HEK293 (cell line): Measurements from ENCODE around the gene KDR.

ENCODE experiments used
- CTCF ChIA-PET: fragments of 350-600 bp; formaldehyde crosslinking; extraction: SDS; loops from one replicate; lab custom pipeline; 2021; ENCODE audit warnings: antibody characterized with exemption; lab: Yijun Ruan, JAX
- POLR2A ChIA-PET: fragments of 300-600 bp; formaldehyde crosslinking; extraction: SDS; loops from one replicate; lab custom pipeline; 2020; ENCODE audit warnings: antibody characterized with exemption, inconsistent platforms; lab: Yijun Ruan, JAX
- H3K27ac ChIP-seq: fragments of 200-500 bp; sonication (Bioruptor generic); 2 replicates; pipeline ENCODE4 v1.5.1; 2014; ENCODE audit warnings: low read depth, low read length, control low read depth, inconsistent platforms; ENCODE audit errors: extremely low read depth
- H3K36me3 ChIP-seq, 2 experiments: fragments of 200-500 bp in 1 of 2; sonication (Bioruptor generic) in 1 of 2; 1 replicate in 1 of 2; 2 replicates in 1 of 2; pipeline ENCODE4 v1.5.1; 2014 to 2017; ENCODE audit warnings: inconsistent platforms in 2 of 2, low read length in 2 of 2; ENCODE audit not compliant: control insufficient read depth in 2 of 2, insufficient read depth in 1 of 2
- H3K4me1 ChIP-seq: fragments of 200-500 bp; sonication (Bioruptor generic); 2 replicates; pipeline ENCODE4 v1.5.1; 2014; ENCODE audit warnings: mild to moderate bottlenecking, low read length, inconsistent platforms; ENCODE audit not compliant: control insufficient read depth, insufficient read depth
- H3K4me3 ChIP-seq: 2 replicates; pipeline ENCODE4 v1.5.1; 2011; ENCODE audit warnings: low read depth, mild to moderate bottlenecking, control low read depth, low read length, moderate library complexity
- H3K9me3 ChIP-seq: fragments of 200-500 bp; sonication (Bioruptor generic); 2 replicates; pipeline ENCODE4 v1.5.1; 2014; ENCODE audit warnings: low read depth, low read length, inconsistent platforms; ENCODE audit not compliant: control insufficient read depth, insufficient read depth
- BCL11A ChIP-seq: fragments of 450-650 bp; formaldehyde crosslinking; IDR thresholded peaks from 2 replicates; pipeline ENCODE4 v1.5.1; 2016; ENCODE audit warnings: low read depth, missing biosample characterization, missing genetic modification characterization
- EGR2 ChIP-seq: fragments of 450-650 bp; formaldehyde crosslinking; IDR thresholded peaks from 2 replicates; pipeline ENCODE4 v1.5.1; 2016; ENCODE audit warnings: low read depth, missing biosample characterization, missing genetic modification characterization
- KLF1 ChIP-seq: fragments of 450-650 bp; formaldehyde crosslinking; IDR thresholded peaks from 2 replicates; pipeline ENCODE4 v1.5.1; 2016; ENCODE audit warnings: missing biosample characterization, missing genetic modification characterization
- KLF10 ChIP-seq: fragments of 450-650 bp; IDR thresholded peaks from 2 replicates; pipeline ENCODE4 v1.5.1; 2018; ENCODE audit warnings: missing biosample characterization, mild to moderate bottlenecking, missing genetic modification characterization
- RBAK ChIP-seq: fragments of 450-650 bp; formaldehyde crosslinking; IDR thresholded peaks from 2 replicates; pipeline ENCODE4 v1.5.1; 2016; ENCODE audit warnings: missing biosample characterization, missing genetic modification characterization
- SCRT2 ChIP-seq: fragments of 450-650 bp; formaldehyde crosslinking; IDR thresholded peaks from 2 replicates; pipeline ENCODE4 v1.5.1; 2016; ENCODE audit warnings: missing biosample characterization, missing genetic modification characterization
- ZBTB44 ChIP-seq: fragments of 450-650 bp; IDR thresholded peaks from 2 replicates; pipeline ENCODE4 v1.5.1; 2018; ENCODE audit warnings: missing biosample characterization, mild to moderate bottlenecking, missing genetic modification characterization
- ZNF146 ChIP-seq: fragments of 450-650 bp; formaldehyde crosslinking; IDR thresholded peaks from 2 replicates; pipeline ENCODE4 v1.5.1; 2016; ENCODE audit warnings: missing biosample characterization, missing genetic modification characterization
- ZNF169 ChIP-seq: fragments of 450-650 bp; formaldehyde crosslinking; IDR thresholded peaks from 2 replicates; pipeline ENCODE4 v1.5.1; 2016; ENCODE audit warnings: missing biosample characterization, missing genetic modification characterization
- ZNF175 ChIP-seq: fragments of 450-650 bp; formaldehyde crosslinking; IDR thresholded peaks from 2 replicates; pipeline ENCODE4 v1.5.1; 2016; ENCODE audit warnings: missing biosample characterization, missing genetic modification characterization
- ZNF221 ChIP-seq: fragments of 450-650 bp; formaldehyde crosslinking; IDR thresholded peaks from 2 replicates; pipeline ENCODE4 v1.5.1; 2017; ENCODE audit warnings: missing biosample characterization, missing genetic modification characterization, borderline replicate concordance
- ZNF248 ChIP-seq: fragments of 450-650 bp; formaldehyde crosslinking; IDR thresholded peaks from 2 replicates; pipeline ENCODE4 v1.5.1; 2017; ENCODE audit warnings: missing biosample characterization, missing genetic modification characterization
- ZNF274 ChIP-seq, 2 experiments: fragments of 200-500 bp in 1 of 2; fragments of 450-650 bp in 1 of 2; sonication (Bioruptor generic) in 1 of 2; formaldehyde crosslinking in 1 of 2; IDR thresholded peaks; 2 replicates each; pipeline versions ENCODE4 v1.5.1 to v1.6.1; 2014 to 2016; ENCODE audit warnings: borderline replicate concordance in 1 of 2, inconsistent platforms in 1 of 2, low read length in 1 of 2, missing biosample characterization in 1 of 2, missing genetic modification characterization in 1 of 2
- ZNF510 ChIP-seq: fragments of 450-650 bp; formaldehyde crosslinking; IDR thresholded peaks from 2 replicates; pipeline ENCODE4 v1.5.1; 2018; ENCODE audit warnings: mild to moderate bottlenecking, missing genetic modification characterization, missing biosample characterization; ENCODE audit not compliant: insufficient replicate concordance
- ZNF747 ChIP-seq: fragments of 450-650 bp; formaldehyde crosslinking; IDR thresholded peaks from 2 replicates; pipeline ENCODE4 v1.5.1; 2016; ENCODE audit warnings: missing biosample characterization, missing genetic modification characterization
- ZNF792 ChIP-seq: fragments of 450-650 bp; formaldehyde crosslinking; IDR thresholded peaks from 2 replicates; pipeline ENCODE4 v1.5.1; 2016; ENCODE audit warnings: missing biosample characterization, missing genetic modification characterization
- TF ChIP-seq, protein P1 (sequence below): fragments of 450-650 bp; formaldehyde crosslinking; IDR thresholded peaks from 2 replicates; pipeline ENCODE4 v1.5.1; 2016; ENCODE audit warnings: missing biosample characterization, missing genetic modification characterization
- TF ChIP-seq, protein P2 (sequence below): fragments of 450-650 bp; formaldehyde crosslinking; conservative IDR thresholded peaks from 2 replicates; pipeline ENCODE4 v1.5.1; 2016; ENCODE audit warnings: low read depth, missing biosample characterization, missing genetic modification characterization

Gene KDR

GRCh38 chr4:55029821-55030503, 95.4 kb downstream of the KDR start:
- no peak overlapping the region for H3K4me3 ChIP-seq
- H3K9me3 ChIP-seq = no peaks in the 10 kb centered on the region
- no peak overlapping the region for H3K27ac ChIP-seq
- ChIA-PET POLR2A (no interaction called here), CTCF (interaction anchor here (0.6 to 0.9 kb wide), 2 partner anchors 58 to 132 kb away, joined by 3 read pairs; no protein-coding TSS in a partner anchor)
- no peaks in the 10 kb centered on the region for H3K36me3 ChIP-seq
- H3K4me1 ChIP-seq = no peaks in the 10 kb centered on the region; the same call in 1 of the 2 replicates
- TF ChIP-seq ZNF221 (tag by site-specific recombination) = no peak
- no peak for TF ChIP-seq KLF10 (tag by site-specific recombination)
- TF ChIP-seq ZNF747 (tag by site-specific recombination) = no peak
- no peak for TF ChIP-seq ZNF510 (tag by site-specific recombination)
- no peak for TF ChIP-seq ZBTB44 (tag by site-specific recombination)
- TF ChIP-seq ZNF792 (tag by site-specific recombination) = no peak
- TF ChIP-seq ZNF175 (tag by site-specific recombination) = no peak
- TF ChIP-seq, protein P1, sequence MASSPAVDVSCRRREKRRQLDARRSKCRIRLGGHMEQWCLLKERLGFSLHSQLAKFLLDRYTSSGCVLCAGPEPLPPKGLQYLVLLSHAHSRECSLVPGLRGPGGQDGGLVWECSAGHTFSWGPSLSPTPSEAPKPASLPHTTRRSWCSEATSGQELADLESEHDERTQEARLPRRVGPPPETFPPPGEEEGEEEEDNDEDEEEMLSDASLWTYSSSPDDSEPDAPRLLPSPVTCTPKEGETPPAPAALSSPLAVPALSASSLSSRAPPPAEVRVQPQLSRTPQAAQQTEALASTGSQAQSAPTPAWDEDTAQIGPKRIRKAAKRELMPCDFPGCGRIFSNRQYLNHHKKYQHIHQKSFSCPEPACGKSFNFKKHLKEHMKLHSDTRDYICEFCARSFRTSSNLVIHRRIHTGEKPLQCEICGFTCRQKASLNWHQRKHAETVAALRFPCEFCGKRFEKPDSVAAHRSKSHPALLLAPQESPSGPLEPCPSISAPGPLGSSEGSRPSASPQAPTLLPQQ (tag by site-specific recombination) = no peak
- no peak for TF ChIP-seq BCL11A (tag by site-specific recombination)
- TF ChIP-seq ZNF169 (tag by site-specific recombination) = no peak
- TF ChIP-seq RBAK = no peak
- no peak for TF ChIP-seq ZNF248 (tag by site-specific recombination)
- TF ChIP-seq, protein P2, sequence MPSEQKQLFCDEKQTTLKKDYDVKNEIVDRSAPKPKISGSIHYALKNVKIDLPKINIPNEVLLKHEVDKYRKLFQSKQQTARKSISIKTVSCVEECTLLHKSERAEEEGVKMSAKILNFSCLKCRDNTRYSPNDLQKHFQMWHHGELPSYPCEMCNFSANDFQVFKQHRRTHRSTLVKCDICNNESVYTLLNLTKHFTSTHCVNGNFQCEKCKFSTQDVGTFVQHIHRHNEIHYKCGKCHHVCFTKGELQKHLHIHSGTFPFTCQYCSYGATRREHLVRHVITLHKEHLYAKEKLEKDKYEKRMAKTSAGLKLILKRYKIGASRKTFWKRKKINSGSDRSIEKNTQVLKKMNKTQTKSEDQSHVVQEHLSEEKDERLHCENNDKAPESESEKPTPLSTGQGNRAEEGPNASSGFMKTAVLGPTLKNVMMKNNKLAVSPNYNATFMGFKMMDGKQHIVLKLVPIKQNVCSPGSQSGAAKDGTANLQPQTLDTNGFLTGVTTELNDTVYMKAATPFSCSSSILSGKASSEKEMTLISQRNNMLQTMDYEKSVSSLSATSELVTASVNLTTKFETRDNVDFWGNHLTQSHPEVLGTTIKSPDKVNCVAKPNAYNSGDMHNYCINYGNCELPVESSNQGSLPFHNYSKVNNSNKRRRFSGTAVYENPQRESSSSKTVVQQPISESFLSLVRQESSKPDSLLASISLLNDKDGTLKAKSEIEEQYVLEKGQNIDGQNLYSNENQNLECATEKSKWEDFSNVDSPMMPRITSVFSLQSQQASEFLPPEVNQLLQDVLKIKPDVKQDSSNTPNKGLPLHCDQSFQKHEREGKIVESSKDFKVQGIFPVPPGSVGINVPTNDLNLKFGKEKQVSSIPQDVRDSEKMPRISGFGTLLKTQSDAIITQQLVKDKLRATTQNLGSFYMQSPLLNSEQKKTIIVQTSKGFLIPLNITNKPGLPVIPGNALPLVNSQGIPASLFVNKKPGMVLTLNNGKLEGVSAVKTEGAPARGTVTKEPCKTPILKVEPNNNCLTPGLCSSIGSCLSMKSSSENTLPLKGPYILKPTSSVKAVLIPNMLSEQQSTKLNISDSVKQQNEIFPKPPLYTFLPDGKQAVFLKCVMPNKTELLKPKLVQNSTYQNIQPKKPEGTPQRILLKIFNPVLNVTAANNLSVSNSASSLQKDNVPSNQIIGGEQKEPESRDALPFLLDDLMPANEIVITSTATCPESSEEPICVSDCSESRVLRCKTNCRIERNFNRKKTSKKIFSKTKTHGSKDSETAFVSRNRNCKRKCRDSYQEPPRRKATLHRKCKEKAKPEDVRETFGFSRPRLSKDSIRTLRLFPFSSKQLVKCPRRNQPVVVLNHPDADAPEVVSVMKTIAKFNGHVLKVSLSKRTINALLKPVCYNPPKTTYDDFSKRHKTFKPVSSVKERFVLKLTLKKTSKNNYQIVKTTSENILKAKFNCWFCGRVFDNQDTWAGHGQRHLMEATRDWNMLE (tag by site-specific recombination) = no peak
- TF ChIP-seq EGR2 = no peak
- TF ChIP-seq ZNF274 (IDR thresholded peaks at IDR 0.05; ENCODE audit: low read length) = no peak
- TF ChIP-seq ZNF274 (tag by site-specific recombination; IDR thresholded peaks at IDR 0.05; ENCODE audit: borderline replicate concordance) = no peak
- no peak for TF ChIP-seq KLF1 (tag by site-specific recombination)
- no peak for TF ChIP-seq ZNF146 (tag by site-specific recombination)
- no peak for TF ChIP-seq SCRT2 (tag by site-specific recombination)
